ENCODE measurements around the gene PLXNA2.

The PLXNA2 gene

DNA sequence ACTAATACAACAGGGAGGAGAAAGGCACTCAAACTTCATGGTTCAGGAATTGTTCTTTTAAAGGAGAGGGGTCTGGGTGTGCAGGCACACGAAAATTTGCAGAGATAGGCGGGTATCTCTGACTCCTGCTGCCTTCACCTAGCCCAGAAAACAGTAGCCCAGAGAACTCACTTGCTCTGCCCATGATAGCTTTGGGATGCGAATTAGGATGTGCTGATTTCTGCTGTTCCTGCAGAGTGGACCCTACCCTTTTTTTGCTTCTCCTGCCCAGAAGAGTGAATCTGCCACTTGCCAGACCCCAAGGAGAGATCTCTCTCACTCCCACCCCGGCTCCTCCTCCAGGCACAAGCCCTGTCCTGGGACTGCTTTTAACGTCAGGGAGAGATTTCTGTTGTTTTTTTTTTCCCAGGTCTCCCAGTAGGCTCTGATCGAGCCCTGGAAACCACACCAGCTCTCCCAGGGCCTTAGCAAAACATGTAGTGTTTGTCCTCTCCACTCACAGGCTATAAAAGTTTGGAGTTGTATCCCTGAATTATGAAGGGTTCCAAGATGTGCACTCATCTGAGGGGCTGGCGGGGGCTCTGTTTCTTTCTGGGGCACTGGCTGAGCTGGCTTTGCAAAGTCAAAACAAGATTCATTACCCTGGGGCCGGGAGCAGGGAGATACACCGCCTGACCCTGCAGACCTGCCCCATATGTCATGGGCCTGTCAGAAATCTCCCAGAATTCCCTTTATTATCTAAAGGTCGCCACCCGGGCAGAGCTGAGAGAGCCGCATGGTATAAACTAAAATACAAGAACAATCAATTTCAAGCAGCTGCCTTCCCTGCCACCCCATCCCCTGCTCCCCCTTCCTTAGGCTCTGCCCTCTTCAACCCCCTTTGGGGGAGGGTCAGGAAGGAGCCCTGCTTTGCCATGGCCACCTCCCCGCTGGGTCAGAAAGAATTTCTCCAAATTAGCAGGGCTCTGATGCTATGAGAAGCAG is 17.9 kb downstream of the PLXNA2 start:
- DNase-seq (ENCODE audit: low read depth in 2 of 2): no peak

DNA sequence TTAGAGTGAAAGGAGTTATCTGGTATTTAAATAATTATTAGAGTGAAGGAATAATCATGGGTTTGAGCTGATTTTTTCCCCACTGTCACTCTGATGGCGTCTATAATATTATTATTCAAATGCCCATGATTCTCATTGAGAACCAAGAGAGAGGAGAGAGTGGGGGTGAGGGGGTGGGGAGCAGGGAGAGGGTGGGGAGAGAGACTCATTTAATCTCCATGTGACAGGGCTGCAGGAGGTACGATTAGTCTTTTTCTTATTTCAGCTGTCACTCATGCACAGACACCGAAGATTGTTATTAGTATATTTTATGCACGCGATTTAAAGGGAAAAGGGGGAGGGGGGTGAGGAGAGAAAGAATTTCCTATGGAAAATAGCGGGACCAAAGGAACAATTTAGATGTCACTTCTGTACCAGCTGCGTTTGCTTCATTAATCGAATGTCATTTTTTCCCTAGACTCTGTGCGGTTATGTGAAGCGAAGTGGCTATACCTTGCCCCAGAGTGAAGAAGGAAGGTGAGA is 19.9 kb downstream of the PLXNA2 start:
- DNase-seq (ENCODE audit: low read depth in 2 of 2): no peak

DNA sequence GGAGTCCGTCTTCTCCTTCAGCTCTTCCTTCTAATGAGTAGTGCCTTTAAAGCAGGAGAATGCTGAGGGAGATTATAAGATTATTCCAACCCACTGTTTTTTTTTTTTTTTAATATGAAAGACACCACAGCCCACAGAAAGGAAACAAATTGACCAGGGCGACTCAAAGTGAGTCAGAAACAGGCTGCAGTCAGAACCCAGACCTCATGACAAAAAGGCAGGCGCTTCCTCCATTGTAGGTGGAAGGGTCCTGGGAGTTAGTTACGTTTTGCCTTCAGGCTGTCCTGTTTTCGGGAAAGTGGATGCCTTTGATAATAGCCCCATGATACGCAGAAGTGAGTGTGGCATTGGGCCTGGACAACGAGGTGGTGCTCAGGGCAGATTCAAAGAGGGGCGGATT is 21.0 kb downstream of the PLXNA2 start:
- no peak for DNase-seq (ENCODE audit: low read depth in 2 of 2)

DNA sequence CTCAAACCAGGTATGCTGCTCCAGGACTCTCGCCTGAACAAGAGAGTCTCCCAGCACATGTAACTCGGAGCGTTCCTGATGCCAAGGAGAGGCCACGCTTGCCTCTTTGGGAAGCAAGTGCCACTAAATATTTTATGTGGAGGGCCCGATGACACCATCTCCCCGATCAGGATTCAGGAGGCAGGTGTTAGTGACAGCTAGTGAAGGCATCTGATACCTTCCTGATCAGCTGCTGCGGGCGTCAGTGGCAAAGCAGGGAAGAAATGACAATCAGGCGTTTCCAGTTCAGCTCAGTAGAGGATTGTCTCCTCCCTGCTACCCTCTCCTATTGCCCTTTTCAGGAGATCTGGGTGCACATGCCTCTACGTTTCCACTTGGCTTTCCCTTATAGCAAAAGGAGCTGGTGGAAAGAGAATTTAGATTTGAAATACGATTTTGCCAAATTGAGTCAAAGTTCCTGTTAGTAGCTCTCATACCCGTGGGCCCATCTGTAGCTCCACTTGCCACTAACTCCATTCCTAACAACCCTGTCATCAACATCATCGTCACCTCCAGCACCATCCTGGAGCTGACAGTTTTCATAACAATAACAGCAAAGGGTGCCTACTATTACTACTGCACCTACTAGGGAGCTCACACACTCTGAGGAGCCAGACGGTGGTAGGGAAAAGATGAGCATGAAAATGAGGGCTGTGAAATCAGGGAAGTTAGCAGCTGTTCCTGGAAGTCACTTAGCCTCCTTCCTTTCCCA is 21.6 kb downstream of the PLXNA2 start:
- no peak for DNase-seq (ENCODE audit: low read depth in 2 of 2)

DNA sequence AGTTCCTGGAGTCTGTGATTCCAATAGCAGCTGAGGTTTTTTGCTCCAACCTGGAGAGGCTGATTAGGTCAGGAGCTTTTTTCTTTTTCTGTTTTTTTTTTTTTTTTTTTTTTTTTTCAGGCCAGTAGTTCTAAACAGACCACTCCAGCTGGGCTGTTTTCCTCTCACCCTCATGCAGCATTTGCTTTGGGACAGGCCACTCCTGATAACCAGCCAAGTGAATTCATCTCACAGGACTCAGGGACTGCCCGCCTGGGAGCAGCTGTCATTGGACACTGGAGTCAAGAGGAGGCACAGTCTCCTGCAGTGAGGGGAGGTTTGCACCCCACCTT is 22.9 kb downstream of the PLXNA2 start:
- no peak for DNase-seq (ENCODE audit: low read depth in 2 of 2)

DNA sequence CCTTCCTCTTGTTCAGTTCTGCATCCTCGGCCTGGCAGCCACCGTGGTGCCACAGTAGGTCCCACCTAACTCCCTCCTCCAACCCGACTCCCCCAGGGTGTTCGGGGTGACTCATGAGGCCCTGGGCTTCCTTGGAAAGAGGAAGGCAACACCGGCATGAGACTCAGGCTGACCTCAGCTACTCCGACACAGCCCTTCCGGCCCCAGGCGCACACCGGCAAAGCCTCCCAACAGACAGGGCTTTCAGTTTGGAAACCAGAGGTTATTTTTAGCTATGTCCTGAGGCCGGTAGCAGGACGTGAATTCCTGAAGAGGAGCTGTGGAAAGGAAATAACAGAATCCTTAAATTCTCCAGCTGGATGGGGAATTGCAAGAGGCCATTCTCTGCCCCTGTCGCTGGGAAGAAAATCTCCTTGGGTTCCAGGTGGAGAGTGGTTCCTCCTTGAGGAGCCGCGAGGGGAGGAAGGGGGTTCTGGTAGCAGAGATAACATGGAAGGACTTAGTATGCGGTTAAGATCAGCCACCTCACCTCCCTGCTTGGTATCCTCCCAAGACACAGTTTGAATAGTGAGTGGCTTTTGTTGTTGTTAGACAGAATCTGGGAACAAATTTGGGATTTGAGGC is 24.4 kb downstream of the PLXNA2 start:
- DNase-seq (ENCODE audit: low read depth in 2 of 2): no peak

DNA sequence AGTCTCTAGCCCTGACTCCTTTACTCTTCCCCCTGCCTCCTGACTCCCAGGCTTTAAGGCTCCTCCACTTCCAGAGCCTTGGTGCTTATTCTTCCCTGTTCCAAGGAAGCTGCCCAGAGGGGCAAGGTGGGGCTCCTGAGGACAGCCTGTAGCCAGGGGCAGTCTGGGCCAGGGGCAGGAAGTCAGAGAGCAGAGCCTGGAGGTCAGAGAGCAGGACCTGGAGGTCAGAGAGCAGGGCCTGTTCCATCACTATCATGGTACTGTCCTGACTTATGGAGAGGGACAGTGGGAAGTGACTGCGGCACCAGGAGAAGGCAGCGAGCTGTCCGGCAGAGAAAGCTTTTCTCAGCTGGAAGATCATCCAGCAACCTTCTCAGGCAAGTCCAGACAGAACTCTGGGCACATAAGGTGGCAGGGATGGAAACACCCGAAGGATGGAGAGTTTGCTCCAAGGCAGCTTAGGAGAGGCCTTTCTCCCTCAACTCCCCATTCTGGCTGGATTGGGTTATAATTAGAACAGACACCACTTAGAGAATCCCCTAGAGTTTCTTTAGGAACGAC is 25.0 kb downstream of the PLXNA2 start:
- no peak for DNase-seq (ENCODE audit: low read depth in 2 of 2)

DNA sequence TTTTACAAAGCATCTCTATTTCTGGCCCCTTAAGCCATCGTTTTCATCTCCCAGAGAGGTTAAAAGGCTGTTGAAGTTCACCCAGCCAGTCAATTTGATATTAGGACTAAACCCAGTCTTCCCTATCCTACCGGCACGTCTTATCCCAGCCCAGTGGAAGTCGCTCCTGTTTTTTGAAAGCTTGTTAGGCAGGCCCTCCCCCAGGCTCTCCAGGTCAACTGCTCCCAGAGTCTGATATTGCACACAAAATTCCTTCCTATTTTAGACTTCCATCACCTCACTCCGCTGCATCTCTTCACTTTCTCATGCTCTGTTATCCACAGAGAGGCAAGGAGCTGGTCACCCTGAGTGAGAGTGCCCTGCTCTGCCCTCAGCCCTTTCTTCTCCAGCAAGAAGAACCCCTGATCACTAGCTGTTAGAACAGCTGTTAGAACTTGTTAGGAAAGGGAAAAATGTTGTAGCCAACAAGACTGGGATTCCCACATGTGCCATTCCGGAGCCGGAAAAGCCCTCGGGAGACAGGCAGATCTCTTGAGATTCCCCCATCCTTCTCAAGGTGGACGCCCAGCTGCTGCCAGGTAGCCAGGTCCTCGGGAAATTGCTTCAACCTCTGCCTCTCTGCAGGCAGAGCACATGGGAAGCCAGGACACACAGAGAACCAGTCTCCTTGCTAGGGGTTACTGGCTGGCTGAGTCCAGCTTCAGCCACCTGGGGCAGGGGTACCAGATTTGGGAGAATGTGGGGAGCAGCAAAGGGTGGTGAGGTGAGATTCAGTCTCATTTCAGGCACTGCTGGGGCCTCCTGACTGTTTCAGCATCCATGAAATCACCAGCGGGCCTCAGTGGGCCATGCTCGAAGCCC is 25.7 kb downstream of the PLXNA2 start:
- no peak for DNase-seq (ENCODE audit: low read depth in 2 of 2)

DNA sequence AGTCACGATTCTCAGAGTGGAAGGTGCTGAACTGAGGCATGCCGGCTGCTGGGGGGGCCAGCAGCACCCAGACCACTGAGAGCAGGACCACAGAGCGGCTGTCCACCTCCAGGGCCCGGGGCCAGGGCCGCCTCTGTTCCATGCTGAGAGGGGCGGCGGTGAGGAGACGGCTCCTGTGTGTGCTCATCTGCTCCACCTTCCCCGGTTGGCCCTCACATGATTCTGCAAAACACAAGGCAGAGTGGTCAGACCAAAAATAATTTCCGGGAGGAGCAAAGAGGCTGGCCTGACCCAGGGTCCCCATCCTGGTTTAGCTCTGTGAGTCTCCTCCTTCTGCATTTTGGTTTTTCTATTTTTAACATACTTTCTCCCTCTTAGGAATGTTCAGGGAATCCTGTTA is 26.4 kb downstream of the PLXNA2 start:
- DNase-seq (ENCODE audit: low read depth in 2 of 2): no peak

DNA sequence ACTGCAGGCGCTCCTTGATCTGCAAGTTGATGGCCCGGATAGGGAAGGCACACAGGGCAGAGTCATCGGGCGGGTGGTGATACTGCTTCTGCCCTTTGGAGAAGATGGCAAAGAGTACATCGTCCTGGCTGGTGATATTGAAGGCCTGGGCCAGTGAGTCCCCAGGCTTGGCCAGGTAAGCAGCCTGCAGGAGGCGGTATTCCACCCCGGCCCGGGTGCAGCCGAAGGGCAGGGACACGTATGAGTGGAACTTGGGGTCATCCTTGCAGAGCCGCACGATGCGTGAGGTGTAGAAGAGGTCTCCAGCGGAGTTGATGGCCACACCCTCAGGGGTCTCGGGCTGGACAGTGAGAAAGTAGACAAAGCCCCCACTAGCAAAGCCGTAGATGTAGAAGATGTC is 27.4 kb downstream of the PLXNA2 start:
- no peak for DNase-seq (ENCODE audit: low read depth in 2 of 2)

DNA sequence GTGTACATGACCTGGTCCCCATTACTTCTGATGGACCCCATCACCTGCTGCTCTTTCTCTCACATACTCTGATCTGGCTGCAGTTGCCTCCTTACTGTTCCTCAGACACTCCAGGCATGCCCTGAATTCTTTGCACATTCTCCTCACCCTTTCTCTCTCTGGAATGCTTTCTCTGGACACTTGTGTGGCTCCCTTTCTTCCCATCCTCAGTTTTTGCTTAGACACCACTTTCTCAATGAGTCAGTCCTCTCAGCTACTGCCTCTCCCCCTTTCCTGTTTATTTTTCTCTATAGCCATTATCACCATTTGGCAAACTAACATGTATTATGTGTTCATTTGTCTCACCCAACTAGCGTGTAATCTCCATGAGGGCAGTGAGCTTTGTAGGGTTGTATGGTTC is 28.1 kb downstream of the PLXNA2 start:
- DNase-seq (ENCODE audit: low read depth in 2 of 2): no peak

DNA sequence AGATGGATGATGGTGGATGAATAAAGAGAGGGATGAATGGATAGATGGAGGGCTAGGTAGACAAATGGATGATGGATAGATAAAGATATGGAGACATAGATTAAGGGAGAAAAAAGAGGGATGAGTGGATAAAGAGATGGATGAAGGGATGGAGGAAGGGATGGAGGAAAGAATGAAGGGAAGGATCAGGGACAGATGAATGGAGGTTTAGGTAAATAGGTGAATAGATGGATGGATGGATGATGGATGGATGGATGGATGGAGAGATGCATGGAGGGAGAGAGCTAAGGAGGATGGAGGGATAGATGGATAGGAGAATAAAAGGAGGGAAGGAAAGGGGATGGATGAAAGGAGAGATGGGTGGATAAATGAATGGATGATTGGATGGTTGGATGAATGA is 28.8 kb downstream of the PLXNA2 start:
- no peak for DNase-seq (ENCODE audit: low read depth in 2 of 2)

DNA sequence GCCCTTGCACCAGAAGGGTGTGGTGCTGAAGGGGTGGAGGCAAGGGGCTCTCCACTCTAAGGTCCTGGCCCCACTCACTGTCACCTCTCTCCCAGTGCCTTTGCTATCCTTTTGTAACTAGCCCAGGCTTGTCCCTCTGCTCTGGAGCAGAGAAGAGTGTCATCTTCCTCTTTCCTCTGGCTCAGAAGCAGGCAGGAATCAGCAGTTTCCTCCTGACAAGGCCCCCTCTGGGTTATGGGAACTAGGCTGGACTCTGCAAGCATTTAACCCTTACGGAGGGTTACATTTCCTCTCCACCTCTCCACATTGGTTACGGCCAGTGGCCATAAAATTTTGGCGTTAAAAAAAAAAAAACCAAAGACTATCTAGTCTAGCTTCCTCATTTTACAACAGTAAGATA is 30.4 kb downstream of the PLXNA2 start:
- DNase-seq (ENCODE audit: low read depth in 2 of 2): no peak

DNA sequence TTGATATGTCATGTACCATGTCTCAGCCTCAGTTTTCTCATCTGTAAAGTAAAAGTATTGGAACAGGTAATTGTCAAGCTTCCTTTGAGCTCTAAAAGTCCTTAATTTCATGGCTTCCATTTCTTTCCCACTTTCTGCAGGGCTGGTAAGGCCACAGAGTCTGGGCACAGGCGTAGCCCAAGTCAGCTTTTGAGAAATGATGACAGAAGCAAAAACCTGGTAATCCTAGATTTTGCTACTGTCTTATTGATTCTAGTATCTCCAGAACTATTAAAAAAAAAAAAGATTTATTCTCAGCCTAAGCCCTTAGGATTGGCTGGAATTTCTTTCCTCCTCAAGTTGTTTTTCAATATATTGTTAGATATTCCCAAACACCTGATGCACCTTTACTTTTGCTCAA is 31.3 kb downstream of the PLXNA2 start:
- DNase-seq (ENCODE audit: low read depth in 2 of 2): no peak

DNA sequence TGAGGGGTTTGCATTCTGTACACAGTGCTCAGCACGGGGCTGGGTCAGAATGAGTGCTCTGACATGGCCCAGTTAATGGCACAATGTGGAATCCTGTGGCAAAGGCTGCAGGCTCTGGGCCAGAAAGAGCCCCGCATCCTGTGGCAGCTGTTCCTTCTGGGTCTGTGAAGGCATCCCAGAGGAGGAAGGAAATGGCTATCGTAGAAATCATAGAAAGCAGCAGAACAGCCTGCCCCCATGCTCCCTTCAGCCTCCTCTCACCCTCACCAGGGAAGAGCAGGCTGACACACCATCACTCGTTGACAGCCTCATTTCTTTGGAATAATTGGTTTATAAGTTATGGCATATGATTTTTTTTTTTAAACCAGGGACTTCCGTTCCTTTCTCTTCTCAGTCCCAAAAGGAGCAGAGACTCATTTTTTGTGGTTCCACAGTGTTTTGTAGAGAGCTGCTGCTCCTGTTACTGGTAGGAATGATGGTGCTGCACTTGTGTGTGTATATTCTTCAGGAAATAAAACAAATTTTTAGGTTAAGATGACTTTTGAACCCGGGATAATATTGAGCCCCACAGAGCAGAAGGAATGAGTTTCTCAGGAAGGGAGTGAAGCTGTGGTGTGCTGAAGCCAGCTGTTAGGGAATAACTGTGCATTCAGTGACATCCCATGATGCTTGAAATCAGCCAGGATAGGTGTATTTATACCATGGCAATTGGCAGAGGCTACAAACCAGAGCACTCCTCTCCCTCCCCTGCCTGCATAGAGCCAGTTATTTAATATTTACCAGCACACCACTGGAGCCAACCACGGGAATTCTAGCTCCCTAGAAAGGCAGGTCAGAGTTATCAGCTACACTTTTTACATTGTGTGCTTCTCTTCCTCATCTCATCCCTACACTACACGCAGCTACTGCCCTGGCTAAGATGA is 32.0 kb downstream of the PLXNA2 start:
- no peak for DNase-seq (ENCODE audit: low read depth in 2 of 2)

DNA sequence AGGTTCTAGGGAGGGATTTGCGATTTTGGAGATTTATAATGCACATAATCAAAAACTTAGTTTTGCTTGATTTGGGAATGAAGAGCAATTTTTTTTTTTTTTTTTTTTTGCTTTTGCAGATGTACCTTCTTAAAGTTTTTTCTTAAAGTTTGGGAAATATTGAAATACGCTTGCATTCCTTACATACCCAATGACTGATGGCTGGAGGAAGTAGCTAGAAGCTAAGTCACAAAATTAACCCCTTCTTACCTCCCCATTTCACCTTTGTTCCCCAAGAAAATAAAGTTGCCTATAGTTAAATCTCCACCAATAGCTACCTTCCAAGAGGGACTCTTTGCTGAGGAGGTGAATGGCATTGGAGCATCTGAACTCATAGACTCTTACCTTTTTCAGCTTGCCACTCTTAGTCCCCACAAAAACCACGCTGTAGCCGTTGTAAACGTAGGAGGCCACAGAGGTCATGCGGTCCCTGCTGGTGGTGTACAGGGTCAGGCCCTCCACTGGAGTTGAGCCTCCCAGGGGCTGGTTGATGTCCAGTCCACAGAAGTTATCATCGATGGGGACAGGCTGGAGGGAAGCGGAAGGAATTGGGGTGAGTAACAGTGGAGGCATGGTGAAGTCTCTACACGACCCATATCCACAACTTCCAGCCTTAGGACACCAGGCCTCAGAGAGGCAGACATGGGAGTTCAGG is 34.1 kb downstream of the PLXNA2 start:
- no peak for DNase-seq (ENCODE audit: low read depth in 2 of 2)

DNA sequence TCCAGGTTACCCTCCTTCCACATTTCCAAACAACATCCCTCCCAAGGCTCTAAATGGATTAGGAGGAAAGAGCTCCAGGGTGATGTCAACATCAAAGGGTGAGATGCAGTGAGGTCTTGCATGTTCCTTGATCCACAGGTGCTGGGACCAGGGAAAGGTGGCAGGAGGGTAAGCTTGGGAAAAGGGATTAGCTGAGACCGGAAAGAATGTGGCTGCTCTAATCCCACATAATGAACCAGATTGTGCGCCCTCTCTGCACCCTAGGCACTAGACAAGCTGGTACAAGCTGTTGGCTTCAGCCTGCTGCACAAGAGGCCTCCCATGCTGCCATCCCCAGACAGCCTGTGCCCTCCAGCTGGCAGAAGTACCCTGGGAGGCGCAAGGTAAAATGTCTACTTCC is 34.9 kb downstream of the PLXNA2 start:
- DNase-seq (ENCODE audit: low read depth in 2 of 2): no peak

DNA sequence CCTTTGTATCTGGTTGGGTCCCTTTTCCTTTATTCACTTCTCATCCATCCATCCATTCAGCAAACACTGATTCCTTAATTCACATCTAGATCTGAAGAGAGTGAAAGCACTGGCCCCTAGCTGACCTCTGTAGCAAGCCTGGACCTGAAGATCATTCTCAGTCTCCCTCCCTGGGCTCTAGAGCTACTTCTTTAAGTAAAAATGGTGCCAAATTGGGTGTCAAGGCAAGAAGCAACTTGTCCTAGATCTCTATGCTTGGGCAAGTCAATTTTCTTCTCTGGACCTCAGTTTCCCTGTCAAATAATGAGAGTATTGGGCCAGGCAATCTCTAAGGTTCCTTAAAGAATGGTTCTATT is 36.1 kb downstream of the PLXNA2 start:
- DNase-seq (ENCODE audit: low read depth in 2 of 2): no peak

DNA sequence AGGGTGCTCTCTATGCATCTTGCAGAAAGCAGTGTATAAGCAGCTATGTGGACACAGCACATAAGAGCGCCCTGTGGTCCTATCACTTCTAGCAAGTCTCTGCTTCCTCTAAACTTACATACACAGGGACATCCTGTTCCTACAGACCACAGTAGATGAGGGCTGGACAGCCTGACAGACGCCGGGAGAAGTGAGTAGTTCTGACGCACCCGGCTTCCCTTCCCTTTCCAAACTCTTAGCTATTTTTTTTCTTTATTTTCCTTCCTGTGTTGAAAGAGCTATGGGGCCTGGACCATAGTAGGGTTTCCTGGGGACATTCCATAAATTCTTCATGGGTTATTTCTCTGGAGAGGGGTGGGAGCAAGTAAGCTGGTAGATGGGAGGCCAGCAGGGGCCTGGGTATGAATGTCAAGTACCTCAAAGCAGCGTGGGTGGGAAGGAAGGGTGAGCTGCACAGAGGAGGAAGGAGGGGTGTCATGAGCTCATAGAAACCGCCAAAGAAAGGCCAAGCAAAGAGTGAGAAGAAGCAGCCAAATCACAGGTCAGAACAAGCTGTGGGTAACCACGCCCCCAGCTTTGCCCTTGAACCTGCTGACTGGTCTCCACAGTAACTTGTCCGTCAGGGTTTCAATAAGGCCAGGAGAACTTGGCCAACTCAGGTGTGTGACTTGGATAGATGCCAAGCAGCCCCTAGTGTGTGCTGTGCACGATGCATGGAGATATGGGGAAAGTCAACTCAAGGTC is 36.6 kb downstream of the PLXNA2 start:
- DNase-seq (ENCODE audit: low read depth in 2 of 2): no peak

Measured in stimulated activated CD4-positive, alpha-beta T cell treated with anti-CD3 and anti-CD28 coated beads, Interleukin-4, amount 100 ng/mL, for 48 hours (primary cell).